ENCODE measurements around the gene MEP1A.

The MEP1A gene

DNA sequence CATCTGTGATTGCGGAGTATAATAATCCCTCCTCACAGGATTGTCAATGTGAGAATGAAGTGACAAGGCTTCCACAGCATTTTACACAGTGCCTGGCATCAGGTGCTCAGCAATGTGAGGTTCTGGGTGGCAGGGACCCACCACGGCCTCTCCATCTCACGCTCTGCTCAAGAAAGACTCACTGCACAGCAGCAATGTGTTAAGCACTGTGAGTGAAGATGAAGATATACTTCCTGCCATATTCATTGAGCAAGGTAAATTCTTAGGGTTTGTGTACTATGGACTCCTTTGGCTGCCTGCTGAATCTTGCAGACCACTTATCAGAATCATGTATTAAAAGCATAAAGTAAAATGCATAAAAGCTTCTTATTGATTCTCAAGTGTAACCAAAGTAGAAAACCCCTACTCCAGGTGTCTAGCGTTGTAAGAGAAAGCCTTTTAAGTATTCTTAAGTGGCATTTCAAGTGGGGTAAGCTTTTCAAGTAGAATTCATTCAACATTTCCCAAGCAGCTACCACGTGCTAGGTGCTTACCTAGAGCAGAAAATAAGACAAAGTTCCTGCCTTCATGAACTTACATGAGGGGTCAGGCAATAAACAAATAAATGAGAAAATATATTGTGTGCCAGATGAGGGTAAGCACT is 17.0 kb upstream of the MEP1A start:
- in situ Hi-C loops (cut with HindIII; ENCODE audit: low sequenced_read_pairs): no loop called here

DNA sequence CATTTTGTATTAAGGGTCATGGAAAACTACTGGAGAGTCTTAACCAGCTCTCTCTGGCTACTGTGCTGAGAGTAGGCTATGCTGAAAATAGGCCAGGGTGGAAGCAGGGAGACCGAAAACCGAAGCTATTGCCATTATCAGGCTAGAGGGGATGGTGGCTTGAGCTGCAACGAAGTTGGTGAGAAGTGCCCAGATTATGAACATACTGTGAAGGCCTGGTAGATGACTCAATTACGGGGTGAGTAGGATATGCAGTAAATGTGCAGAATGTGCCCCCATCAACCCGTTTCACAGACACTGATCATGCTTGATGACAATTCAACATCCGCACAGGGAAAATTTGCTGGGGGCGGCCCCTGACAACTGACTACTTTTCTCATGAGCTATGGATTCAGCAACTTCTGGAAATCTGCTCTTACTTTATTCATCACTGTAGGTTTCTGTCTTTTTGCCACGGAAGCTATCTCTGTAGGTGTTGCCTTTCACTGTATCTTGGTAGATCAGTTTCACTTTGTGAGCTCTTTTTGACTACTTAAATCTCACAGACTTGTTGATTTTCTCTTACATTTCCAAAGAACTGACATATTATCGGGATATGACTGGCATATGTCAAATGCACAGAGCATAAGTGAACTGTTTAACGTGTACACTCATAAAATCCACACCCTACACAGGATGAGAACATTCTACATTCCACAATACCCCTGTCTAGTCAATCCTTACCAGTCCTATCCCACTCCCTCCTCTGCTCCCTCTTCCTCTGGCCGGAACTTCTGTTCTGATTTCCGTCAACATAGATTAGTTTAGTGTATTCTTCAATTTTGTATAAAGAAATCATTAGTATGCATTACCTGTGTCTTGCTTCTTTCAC is 15.5 kb upstream of the MEP1A start:
- in situ Hi-C loops (cut with HindIII; ENCODE audit: low sequenced_read_pairs): no loop called here

DNA sequence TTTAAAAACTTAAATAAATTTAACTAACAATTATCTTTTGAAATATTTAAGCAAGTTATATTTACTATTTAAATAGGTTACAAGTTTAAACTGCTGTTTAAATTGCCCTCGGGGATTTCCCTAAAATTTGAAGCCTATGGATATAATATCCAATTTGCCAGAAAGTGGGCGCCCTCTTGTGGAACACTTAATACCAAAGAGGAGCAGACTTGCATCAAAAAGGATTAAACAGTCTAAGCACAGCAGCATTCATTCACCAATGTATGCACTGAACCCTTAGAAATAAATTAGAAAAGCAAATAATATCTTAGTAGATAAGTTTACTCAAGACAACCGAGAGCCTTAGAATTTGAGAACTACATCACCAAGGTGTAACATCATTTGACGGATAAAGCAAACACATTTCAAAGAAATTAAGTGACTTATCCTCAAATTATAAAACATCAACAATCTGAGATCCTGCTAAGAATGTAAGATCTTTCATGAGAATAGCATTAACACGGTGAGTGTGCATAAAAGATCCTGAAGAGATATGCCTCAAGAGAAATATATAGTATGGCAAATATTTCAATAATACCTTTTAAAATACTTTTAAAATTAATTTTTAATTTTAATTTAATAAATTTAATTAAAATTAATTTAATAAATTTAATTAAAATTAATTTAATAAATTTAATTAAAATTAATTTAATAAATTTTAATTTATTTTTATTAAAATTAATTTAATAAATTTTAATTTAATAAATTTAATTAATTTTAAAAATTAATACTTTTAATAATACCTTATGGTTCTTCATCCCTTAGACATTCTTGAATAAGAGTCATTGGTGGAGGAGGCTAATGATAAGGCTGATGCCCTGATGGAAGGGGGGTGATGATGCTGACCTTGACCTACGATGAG is 11.5 kb upstream of the MEP1A start:
- in situ Hi-C loops (cut with HindIII; ENCODE audit: low sequenced_read_pairs): no loop called here

DNA sequence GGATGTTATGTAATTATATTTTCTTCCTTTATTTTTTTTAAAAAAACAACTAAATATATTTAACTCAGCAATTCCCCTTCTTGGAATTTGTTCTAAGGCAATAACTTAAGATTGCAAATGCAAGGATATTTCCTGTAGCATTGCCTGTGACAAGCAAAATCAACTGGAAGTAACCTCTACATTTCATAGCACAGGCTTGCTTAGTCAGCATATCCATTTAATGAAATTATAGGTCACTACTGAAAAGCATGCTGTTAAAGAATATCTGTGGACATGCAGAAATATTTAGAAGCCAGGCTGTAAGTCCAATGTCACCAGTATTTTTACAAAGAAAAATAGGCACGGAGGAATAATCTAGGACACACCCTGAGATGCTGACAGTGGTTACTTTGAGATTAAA is 8.7 kb upstream of the MEP1A start:
- in situ Hi-C loops (cut with HindIII; ENCODE audit: low sequenced_read_pairs): no loop called here

DNA sequence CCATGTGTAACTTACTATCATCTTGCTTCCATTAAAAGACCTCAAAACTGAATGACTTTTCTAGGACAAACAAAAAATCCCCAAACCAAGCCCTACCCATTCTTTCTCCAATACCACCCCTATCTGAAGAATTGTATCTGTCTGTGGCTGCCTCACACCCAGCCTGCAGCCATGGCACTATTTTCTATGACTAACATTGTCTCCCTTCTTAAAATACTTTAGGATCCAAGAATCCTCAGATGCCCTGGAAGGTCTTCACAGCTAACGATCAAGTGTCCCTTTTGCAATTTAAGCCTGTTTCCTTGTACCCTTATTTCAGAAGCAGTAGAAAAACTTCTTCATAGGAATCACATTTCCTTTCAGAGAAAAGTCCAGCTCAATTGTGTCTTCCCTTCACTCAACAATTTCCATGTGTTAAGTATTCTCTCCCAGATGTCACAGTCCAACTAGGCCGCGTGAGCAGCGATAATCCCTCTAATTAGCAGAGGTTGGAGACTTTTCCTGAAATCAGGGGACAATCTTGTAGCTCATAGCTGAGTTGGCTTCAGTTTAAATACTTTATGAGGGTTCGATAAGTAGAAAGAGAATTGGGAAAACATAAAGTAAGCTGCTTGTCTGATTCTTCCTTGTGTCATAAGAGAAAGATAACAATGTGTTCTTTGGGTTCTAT is 5.2 kb upstream of the MEP1A start:
- in situ Hi-C loops (cut with HindIII; ENCODE audit: low sequenced_read_pairs): no loop called here

DNA sequence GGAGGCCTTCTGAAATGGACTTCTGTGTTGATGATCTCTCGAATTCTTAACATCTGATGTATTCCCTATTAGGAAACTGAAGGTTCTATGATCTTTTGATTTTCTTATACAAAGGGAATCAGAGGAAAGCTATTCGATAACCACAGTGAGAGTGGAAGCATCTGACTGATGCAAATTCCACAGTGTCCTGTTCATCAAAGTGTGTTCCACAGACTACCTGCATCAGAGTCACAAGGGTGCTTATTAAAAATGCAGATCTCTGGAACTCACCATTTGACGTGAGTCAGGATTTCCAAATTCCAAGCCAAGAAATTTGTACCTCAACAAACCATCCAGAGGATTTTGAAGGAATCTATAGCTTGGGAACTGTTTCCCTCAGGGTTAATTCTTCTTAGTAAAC is 4.4 kb upstream of the MEP1A start:
- in situ Hi-C loops (cut with HindIII; ENCODE audit: low sequenced_read_pairs): no loop called here

DNA sequence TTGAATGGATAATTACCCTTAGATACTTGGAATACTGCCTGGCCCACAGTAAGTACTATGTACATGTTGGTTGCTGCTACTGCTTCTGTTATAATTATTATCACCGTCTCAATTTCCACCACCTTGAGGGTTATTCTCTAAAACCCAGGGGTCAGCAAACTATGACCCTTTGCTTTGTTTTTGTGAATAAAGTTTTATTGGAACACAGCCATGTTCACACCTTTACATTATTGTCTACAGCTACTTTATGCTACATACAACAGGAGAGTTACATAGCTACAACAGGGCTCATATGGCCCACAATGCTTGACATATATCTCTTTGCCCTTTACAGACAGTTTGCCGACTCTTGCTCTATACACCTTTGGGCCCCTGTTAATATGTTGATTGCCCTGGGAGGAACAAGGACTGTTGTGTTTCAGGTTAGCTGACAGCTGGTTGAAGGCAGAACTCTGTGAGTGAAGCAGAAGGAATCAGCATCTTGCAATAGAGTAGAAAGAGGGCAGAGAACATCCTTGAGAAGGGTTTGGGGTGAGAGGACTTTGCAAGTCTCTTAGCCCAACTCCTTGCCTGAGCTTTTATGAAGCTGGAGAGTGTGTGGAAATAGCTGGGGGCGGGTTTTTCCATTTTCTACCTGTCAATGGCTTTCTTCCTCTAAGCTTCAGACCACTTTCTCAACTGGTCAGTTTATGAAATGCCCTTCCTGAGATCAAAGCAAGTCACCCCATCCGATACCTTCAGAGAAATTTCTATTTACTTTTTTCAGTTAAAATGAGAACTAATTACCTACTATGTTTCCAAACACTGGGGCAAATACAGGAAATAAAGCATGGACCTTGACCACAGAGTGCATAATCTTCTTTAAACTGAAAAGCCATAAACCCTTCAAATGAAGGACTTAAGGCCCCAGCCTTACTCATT is 3.5 kb upstream of the MEP1A start:
- in situ Hi-C loops (cut with HindIII; ENCODE audit: low sequenced_read_pairs): no loop called here

DNA sequence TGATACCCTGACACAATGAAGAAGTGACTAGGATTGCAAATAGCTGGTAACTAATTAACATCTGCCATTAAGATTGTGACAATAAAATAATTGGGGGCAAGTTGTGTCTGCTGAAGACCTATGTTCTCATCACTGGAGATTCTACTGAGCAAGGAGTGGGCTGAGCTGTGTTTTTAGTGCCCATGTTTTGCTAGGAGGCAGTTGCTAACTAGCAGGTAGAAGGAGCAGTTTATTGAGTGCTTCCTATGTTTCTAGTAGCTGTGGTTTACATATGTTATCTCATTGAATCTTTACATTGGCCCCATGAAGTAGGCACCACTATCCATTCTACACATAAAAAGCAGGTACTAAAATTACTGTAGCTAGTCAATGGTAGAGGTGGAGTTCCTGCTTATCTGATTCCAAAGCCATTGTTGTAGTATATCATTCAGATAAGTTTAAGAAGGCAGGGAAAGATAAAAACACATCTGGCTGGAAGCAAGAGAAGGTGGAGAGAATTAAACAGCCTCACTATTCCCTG is 2.8 kb upstream of the MEP1A start:
- in situ Hi-C loops (cut with HindIII; ENCODE audit: low sequenced_read_pairs): no loop called here

DNA sequence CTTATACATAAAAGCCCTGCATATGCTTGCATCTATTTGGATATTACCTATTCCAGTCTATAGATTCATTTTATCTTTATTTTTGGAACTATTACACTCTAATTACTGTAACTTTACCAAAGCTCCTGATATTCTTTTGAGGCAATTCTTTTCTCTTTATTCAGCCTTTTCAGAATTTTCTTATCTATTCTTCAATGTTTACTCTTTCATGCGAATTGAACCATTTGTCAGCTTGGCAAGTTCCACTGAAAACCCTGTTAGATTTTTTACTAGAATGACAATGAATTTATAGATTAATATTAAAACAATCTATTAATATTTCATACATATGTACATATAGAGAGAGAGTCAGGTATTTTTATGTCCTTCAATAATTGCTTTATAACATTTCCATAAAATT is 554 bp upstream of the MEP1A start:
- in situ Hi-C loops (cut with HindIII; ENCODE audit: low sequenced_read_pairs): no loop called here

DNA sequence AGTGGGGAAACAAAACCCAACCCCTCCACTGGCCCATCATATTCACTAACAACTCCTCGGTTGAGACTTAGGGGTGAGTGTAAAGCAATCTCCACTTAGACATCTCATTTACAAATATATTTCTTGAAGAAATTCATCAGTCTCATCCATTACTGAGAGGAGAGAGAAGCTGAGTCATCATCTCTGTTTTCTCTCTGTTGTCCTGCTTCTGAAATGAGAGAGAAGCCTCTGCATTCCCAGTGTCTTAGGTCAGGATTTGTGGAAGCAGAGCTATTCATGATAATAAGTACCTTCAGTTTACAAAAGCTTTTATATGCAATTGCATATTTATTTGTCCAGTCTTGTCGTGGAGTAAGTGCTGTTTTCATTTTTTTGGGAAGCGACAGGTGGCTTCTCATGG is 879 bp downstream of the MEP1A start:
- in situ Hi-C loops (cut with HindIII; ENCODE audit: low sequenced_read_pairs): no loop called here

DNA sequence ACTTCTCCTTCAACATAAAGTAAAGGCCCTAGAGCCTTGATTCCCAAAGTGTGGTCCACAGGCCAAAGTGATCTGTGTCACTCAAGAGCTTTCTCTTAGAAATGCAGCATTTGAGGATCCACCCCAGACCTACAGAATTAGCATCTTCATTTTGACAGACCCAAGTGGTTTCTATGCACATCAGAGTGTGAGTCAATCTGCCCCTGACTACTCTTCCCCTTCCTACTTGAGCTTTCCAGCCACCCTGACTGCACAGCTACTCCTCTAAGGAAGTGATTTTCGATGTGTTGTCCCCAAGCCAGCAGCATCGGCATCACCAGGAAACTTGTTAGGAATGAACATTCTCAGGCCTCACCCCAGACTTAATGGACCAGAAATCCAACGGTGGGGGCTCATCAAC is 2.6 kb downstream of the MEP1A start:
- in situ Hi-C loops (cut with HindIII; ENCODE audit: low sequenced_read_pairs): no loop called here

DNA sequence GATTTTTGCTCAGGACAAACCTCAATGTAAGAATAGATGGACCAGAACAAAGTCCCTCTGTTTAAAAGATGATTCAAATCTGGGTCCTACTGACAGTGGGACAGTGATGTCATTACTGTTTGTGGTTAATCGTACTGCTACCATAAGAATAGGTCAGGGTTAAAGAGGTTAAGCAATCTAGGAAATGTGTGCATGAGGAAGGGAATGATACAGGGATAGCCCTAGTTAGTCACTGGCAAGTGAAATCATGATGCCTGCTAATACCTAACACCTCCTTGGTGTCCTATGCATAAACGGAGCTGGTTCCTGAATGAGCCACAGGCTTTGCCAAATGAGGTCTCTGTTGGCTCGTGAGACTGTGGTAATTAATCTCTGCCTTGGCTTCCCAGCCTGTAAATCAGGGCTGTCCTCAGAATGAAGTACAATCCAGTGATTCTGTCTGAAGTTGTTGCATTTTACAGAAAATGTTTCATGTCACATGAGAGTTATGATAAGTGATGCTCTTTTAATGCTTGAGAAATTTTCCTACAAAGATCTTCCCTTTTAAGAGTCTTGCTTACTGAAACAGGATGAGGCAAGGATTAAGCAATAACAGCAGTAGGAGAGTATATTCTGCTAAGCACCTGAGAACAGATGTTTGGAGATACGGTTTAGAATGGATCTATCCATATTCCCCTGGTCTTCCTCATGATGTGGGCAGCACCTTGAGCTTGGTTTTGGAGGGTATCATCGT is 3.8 kb downstream of the MEP1A start:
- in situ Hi-C loops (cut with HindIII; ENCODE audit: low sequenced_read_pairs): no loop called here

DNA sequence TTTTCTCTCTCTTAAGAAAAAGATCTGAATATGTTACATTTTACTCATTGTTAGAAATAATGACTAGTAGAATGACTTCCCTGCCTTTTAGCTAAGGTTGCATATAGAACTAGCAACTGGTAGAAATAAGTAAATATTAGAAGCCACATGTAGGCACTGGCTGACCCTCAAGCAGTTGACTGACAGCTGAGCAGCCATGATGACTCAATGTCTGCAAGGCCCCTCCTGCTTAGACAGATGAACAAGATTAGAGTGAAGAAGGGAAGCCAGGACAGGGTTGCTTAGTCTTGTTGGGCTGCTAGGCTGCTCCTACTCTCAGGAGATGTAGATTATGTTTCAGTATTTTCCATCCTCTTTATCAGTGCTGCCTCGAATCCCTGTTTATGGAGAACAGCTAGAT is 6.5 kb downstream of the MEP1A start:
- in situ Hi-C loops (cut with HindIII; ENCODE audit: low sequenced_read_pairs): no loop called here

DNA sequence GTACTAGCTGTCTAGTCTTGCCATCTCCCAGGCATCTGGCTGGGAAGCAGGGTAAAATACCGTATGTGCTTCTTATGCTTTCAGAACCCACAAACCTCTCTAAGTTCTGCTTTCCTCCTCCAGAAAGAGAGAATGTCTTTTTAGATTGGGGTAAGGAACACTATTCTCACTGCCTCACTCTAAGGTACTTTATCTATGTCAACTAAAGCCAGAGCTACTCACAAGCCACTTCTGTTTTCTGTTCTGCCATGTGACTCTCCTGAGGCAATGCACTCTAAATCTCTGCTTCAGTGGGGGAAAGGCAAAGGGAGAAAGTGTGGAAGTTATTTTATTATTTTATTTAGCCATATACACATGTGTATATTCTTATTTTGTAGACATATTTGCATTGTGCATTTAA is 15.6 kb downstream of the MEP1A start:
- in situ Hi-C loops (cut with HindIII; ENCODE audit: low sequenced_read_pairs): no loop called here

DNA sequence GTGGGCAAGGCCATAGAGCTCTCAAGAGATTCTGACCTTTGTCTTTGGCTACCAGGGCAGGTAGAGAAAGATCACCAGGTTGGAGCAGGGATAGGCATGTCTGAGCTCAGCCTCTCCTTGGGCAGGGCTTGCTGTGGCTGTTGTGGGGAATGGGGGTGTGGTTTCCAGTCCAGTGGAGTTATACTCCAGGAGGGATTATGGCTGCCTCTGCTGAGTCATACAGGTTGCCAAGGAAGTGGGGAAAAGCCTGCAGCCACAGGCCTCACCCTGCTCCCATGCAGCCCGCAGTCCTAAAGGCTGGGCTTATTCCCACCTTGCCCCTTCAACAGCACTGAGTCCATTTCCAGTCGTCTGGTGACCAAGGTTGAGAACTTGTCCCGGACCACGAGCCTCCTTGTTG is 21.9 kb downstream of the MEP1A start:
- in situ Hi-C loops (cut with HindIII; ENCODE audit: low sequenced_read_pairs): no loop called here

DNA sequence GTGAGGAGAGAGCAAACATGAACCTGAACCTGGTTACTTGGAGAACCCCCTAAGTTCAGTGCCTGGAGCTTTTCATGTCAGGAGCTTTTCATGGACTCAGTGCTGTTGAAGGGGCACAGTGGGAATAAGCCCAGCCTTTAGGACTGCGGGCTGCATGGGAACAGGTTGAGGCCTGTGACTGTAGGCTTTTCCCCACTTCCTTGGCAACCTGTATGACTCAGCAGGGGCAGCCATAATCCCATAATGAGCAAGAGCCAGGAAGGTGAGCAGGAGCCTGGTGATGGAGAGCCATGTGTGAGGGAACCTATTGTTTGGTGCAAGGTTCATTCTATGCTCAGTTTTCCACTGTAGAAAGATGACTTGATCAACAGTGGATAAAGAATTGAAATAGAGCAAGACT is 23.4 kb downstream of the MEP1A start:
- in situ Hi-C loops (cut with HindIII; ENCODE audit: low sequenced_read_pairs): no loop called here

DNA sequence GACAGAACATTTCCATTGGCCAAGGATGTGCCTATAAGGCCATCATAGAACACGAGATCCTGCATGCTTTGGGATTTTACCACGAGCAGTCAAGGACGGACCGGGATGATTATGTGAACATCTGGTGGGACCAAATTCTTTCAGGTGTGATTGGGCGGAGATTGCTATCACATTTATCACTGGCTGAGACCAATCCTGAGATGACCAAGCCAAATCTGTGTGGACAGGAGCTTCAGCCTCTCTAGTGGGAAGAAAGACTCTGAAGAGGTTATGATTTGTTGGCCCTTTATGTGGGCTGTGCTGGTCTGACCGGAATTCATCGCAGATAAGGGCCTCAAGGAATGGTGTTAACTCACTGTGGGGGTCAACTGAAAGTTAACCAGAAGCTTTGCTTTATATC is 26.4 kb downstream of the MEP1A start:
- in situ Hi-C loops (cut with HindIII; ENCODE audit: low sequenced_read_pairs): no loop called here

DNA sequence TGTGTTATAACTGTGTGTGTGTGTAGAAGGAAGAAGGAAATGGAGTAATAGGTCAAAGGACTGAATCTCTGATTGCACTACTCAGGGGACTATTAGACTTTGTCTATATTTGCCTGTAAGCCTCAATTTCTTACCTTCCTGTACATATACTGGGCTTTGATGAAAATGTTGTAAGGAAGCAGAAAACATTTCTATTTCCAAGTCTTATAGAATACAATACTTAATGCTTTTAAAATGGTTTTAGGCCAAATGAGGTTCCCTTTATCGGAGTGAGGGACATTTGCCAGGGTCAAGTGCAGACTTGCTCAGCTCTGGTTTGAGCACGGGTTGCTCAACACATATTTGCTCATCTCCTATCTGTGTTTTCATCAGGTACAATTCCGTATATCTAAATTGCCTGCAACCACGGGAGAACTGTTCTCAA is 28.3 kb downstream of the MEP1A start:
- in situ Hi-C loops (cut with HindIII; ENCODE audit: low sequenced_read_pairs): no loop called here

DNA sequence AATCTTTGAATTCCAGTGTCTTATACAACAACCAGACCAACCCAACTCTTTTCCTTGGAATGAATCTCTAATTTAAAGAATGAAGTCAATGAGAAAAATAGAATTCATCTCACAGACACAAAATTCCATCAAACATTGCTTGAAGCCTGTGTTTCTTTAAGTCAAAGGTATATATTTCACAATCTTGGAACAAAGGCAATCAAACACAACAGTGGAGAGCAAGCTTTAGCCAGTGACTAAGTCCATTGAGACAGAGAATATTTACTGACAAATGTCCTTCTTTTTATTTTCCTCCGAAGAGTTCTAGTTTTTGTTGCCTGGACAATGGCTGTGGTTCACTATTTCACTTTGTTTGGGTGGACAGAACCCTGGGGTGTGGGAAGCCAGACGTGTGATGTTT is 35.8 kb downstream of the MEP1A start:
- in situ Hi-C loops (cut with HindIII; ENCODE audit: low sequenced_read_pairs): no loop called here

Data from DLD1 (cell line).